HCT116 (cell line): ENCODE results near the gene CR2.

Experiments used
- CBX3 ChIP-seq: IDR thresholded peaks from 2 replicates; pipeline ENCODE4 v1.6.1; 2012; ENCODE audit warnings: low read depth
- CEBPB ChIP-seq: IDR thresholded peaks from 2 replicates; pipeline ENCODE4 v1.6.1; 2012; ENCODE audit warnings: low read depth
- CTCF ChIP-seq, 3 experiments: fragments of 200-600 bp in 1 of 3; sonication (generic) in 1 of 3; IDR thresholded peaks in 2 of 3; conservative IDR thresholded peaks in 1 of 3; 2 replicates each; pipeline ENCODE4 v1.5.1; 2012 to 2017; ENCODE audit warnings: low read depth in 2 of 3, low read length in 2 of 3, antibody characterized with exemption in 1 of 3, borderline replicate concordance in 1 of 3, control low read depth in 1 of 3, mild to moderate bottlenecking in 1 of 3, mixed read lengths in 1 of 3, mixed run types in 1 of 3, moderate library complexity in 1 of 3; ENCODE audit not compliant: insufficient read depth in 1 of 3
- ELF1 ChIP-seq: IDR thresholded peaks from 2 replicates; pipeline ENCODE4 v1.6.1; 2012; ENCODE audit warnings: low read depth, borderline replicate concordance
- EZH2 ChIP-seq: fragments of 200-600 bp; sonication (generic); IDR thresholded peaks from 2 replicates; pipeline ENCODE4 v1.6.1; 2017; ENCODE audit warnings: antibody characterized with exemption, mixed run types
- EZH2phosphoT487 ChIP-seq: fragments of 200-600 bp; IDR thresholded peaks from 2 replicates; pipeline ENCODE4 v1.6.1; 2018; ENCODE audit warnings: antibody characterized with exemption, borderline replicate concordance
- POLR2A ChIP-seq: IDR thresholded peaks from 2 replicates; pipeline ENCODE4 v1.7.0; 2011; ENCODE audit warnings: borderline replicate concordance; ENCODE audit not compliant: insufficient read depth, insufficient read length; ENCODE audit errors: extremely low read depth
- POLR2AphosphoS5 ChIP-seq: IDR thresholded peaks from 2 replicates; pipeline ENCODE4 v1.6.1; 2011; ENCODE audit warnings: mild to moderate bottlenecking, low read depth, low read length, moderate library complexity
- RAD21 ChIP-seq: IDR thresholded peaks from 2 replicates; pipeline ENCODE4 v1.6.1; 2012; ENCODE audit warnings: low read depth, mild to moderate bottlenecking
- REST ChIP-seq: IDR thresholded peaks from 2 replicates; pipeline ENCODE4 v1.6.1; 2012; ENCODE audit warnings: low read depth
- SP1 ChIP-seq: IDR thresholded peaks from 2 replicates; pipeline ENCODE4 v1.6.1; 2012; ENCODE audit warnings: low read depth
- ZBTB33 ChIP-seq: IDR thresholded peaks from 2 replicates; pipeline ENCODE4 v1.6.1; 2011; ENCODE audit warnings: mild to moderate bottlenecking, low read length, moderate library complexity; ENCODE audit not compliant: insufficient replicate concordance; ENCODE audit errors: extremely low read depth
- ZFX ChIP-seq: fragments of 450-650 bp; IDR thresholded peaks from 2 replicates; pipeline ENCODE4 v1.6.1; 2017

GRCh38 chr1:207461649-207462048, 7.5 kb downstream of the CR2 start:
- no peak for TF ChIP-seq EZH2phosphoT487
- TF ChIP-seq CTCF (IDR thresholded peaks at IDR 0.05 in 2 of 3, conservative IDR thresholded peaks at IDR 0.05 in 1 of 3; ENCODE audit: borderline replicate concordance in 1 of 3, insufficient read depth in 1 of 3, low read depth in 2 of 3, low read length in 2 of 3) = no peak
- no peak for TF ChIP-seq POLR2AphosphoS5
- TF ChIP-seq ZFX = no peak
- no peak for TF ChIP-seq CEBPB
- TF ChIP-seq POLR2A = no peak
- no peak for TF ChIP-seq CBX3
- no peak for TF ChIP-seq SP1
- no peak for TF ChIP-seq RAD21
- no peak for TF ChIP-seq ZBTB33
- no peak for TF ChIP-seq ELF1
- TF ChIP-seq REST = no peak
- no peak for TF ChIP-seq EZH2
